Measurements from ENCODE around the gene SARDH.

DNA sequence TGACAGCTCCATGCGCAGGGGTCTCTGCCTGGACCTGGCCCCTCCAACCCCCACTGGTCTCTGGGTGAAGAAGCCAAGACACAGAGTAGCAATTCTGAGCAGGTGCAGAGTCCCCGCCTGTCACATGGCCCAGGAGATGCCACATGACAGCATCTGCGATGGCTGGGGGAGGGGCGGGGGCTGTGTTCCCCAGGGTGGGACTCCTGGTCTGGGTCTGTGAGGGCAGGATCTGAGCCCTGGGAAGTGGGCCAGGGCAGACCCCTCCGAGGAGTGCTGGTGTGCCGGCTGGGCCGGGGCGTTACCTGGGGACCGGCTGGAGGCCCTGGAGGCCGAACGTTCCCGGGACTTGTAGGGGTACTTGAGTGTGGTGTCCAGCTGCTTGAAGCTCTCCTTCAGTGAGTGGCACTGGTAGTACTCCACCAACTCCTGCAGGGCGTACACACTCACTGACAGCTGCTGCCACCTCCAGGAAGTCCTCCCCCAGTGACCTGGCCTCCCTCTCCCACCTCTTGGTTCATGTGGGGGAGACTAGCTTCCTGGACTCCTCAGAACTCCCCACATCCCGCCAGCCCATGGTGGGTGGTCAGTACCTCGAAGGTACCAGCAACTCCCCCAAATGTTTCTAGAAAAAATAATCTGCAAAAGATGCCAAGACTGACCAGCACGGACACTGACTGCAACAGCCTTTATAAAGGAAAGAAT, 32.1 kb upstream of the SARDH start:
- TF ChIP-seq, protein P1, sequence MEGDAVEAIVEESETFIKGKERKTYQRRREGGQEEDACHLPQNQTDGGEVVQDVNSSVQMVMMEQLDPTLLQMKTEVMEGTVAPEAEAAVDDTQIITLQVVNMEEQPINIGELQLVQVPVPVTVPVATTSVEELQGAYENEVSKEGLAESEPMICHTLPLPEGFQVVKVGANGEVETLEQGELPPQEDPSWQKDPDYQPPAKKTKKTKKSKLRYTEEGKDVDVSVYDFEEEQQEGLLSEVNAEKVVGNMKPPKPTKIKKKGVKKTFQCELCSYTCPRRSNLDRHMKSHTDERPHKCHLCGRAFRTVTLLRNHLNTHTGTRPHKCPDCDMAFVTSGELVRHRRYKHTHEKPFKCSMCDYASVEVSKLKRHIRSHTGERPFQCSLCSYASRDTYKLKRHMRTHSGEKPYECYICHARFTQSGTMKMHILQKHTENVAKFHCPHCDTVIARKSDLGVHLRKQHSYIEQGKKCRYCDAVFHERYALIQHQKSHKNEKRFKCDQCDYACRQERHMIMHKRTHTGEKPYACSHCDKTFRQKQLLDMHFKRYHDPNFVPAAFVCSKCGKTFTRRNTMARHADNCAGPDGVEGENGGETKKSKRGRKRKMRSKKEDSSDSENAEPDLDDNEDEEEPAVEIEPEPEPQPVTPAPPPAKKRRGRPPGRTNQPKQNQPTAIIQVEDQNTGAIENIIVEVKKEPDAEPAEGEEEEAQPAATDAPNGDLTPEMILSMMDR (IDR thresholded peaks at IDR 0.05; ENCODE audit: low read depth, low read length, poor library complexity, severe bottlenecking) = no peak
- TF ChIP-seq EZH2phosphoT487 (IDR thresholded peaks at IDR 0.05; ENCODE audit: borderline replicate concordance, low read length) = no peak
